Upper lobe of left lung (tissue), 4 donors: ENCODE data around the gene UBN1.

ENCODE experiments used
- POLR2A ChIP-seq, 4 donors: fragments of 450-650 bp; IDR thresholded peaks; one replicate each; pipeline ENCODE4 v1.5.1; 2016 to 2017; ENCODE audit warnings: antibody characterized with exemption in 4 of 4, mild to moderate bottlenecking in 2 of 4
- TF ChIP-seq, protein P1 (sequence below), 6 experiments: fragments of 450-650 bp in 4 of 6; fragments of 200-600 bp in 2 of 6; sonication (generic) in 2 of 6; IDR thresholded peaks; one replicate each; pipeline ENCODE4 v1.5.1; 2016 to 2019; ENCODE audit warnings: antibody characterized with exemption in 6 of 6

DNA sequence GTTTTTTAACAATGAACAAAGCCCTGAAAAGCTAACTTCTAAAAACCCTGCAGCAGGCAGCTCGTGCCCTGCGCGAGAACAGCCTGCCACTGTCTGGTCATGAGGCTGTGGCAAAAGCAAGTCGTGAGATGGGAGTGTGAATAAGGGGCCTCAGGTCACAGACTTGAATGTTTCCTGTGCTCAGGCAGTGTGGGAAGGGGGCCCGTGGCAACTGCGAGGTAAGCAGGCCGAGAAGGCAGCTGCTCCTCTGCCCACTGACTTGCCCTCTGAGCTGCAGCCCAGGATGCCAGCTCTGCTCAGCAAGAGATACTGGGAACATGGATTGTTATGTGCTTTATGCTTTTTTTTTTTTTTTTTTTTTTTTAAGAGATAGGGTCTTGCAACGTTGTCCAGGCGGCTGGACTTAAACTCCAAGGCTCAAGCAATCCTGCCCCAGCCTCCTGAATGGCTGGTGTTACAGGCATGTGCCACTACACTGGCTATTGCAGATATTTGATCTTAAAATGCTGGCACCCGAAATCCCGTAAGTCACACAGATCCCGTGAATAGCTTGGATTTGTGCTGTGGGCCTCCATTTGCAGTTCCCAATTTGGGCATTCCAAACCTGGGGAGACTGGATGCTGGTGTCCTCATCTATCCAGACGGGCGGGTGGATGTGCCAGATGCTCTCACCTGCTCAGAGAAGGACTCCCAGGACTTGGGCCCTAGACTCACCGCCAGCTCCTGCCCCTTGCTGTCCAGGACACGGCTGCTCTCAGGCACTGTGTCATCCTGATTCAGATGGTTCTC, 44.0 kb downstream of the UBN1 start:
- TF ChIP-seq POLR2A (IDR thresholded peaks at IDR 0.05): no peak
- TF ChIP-seq, protein P1, sequence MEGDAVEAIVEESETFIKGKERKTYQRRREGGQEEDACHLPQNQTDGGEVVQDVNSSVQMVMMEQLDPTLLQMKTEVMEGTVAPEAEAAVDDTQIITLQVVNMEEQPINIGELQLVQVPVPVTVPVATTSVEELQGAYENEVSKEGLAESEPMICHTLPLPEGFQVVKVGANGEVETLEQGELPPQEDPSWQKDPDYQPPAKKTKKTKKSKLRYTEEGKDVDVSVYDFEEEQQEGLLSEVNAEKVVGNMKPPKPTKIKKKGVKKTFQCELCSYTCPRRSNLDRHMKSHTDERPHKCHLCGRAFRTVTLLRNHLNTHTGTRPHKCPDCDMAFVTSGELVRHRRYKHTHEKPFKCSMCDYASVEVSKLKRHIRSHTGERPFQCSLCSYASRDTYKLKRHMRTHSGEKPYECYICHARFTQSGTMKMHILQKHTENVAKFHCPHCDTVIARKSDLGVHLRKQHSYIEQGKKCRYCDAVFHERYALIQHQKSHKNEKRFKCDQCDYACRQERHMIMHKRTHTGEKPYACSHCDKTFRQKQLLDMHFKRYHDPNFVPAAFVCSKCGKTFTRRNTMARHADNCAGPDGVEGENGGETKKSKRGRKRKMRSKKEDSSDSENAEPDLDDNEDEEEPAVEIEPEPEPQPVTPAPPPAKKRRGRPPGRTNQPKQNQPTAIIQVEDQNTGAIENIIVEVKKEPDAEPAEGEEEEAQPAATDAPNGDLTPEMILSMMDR (IDR thresholded peaks at IDR 0.05): no peak
